ENCODE data around the gene ANXA4.
"Not testable (repeated sequence)": the region's sequence is repeated elsewhere in the genome, so short reads cannot be mapped to it uniquely, and the experiment has no call there.

ANXA4 gene

GRCh38 chr2:69721022-69721421 lies 20.9 kb upstream of the ANXA4 start:
- no peak for DNase-seq (ENCODE audit: low read depth)

GRCh38 chr2:69723791-69724190 lies 18.1 kb upstream of the ANXA4 start:
- no peak for DNase-seq (ENCODE audit: low read depth)

DNA sequence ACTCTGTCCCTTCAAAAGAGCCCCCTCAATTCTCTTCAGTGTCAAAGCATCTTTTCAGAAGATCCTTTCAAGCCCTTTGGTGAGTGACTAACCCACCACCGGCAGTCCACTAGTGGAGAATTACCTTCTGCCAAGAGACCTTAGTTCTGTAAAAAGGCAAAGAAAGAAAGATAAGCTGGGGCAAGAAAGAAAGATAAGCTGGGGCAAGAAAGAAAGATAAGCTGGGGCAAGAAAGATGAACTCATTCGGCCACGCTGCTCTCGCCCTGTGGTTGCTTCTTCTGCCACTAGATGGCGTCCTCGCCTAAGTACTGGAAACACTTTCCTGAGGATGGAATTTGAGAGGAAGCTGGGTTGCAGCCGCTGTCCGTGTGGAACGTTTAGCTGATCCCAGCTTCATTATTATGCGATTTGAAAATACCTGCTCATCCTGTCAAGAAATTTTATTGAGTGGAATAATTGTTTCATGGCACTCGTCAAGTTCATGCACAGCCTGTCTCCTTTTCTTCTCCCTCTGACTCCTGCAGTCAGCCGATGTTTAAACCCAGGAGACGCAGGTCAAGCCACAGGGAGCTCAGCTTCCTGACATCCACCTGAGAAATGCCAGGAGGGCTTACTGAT lies 17.3 kb upstream of the ANXA4 start:
- DNase-seq (ENCODE audit: low read depth): peak; percentile 72

GRCh38 chr2:69725706-69726360 lies 16.1 kb upstream of the ANXA4 start:
- no peak for DNase-seq (ENCODE audit: low read depth)

DNA sequence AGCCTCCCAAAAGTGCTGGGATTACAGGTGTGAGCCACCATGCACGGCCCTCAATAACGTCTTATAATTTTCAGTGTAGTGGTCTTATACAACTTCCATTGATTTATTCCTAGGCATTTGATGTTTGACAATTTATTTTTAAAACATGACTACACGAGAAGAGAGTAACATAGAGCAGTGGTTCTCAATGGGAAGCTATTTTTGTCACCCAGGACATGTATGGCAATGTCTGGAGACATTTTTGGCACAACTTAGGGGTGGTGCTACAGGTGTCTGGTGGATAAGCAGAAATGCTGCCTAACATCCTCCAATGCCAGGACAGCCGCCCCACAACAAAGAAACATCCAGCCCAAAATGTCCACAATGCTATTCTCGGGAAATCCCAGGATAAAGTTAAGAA lies 12.7 kb upstream of the ANXA4 start:
- no peak for DNase-seq (ENCODE audit: low read depth)

DNA sequence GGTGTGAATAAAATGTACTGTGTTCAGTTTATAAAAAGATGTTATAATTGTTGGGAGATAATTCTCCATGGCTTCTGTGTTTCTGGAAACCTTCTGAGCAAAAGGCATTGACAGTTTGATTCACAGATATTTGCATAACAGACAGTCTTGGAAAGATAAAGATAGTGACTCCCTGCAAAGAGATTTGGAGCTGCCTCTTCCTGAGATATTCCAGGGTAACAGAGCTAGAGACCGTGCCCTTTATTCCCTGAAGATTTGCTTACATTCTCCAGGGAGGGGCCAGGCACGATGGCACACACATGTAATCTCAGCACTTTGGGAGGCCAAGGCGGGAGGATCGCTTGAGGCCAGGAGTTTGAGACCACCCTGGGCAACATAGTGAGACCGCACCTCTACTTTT lies 12.2 kb upstream of the ANXA4 start:
- DNase-seq (ENCODE audit: low read depth): no peak

- DNase-seq (ENCODE audit: low read depth): no peak
Observed at GRCh38 chr2:69731147-69731970, 10.6 kb upstream of the ANXA4 start.

DNA sequence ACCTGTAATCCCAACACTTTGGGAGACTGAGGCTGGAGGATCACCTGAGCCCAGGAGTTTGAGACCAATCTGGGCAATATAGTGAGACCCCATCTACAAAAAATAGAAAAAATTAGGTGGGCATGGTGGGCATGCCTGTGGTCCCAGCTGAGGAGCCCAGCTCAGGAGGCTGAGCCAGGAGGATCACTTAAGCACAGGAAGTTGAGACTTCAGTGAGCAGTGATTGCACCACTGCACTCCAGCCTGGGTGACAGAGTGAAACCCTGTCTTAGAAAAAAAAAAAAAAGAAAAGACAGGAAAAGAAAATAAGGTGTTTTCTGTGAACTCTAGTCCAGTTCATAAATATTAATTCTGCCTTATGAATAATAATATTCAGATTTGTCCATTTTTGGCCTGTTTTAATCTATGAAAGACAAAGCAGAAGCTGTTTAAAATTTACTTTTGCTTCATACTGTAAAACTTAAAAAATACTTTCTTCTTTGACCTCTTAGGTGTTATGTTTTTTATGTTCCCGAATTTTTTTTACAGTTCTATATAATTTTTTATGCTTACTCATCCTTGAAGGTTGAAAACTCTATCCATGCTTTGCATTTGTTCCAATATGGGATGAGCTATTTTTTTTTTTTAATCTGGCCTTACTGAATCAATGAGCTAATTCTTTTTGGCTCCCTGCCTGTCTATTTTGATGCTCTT lies 8.4 kb upstream of the ANXA4 start:
- no peak for DNase-seq (ENCODE audit: low read depth)

DNA sequence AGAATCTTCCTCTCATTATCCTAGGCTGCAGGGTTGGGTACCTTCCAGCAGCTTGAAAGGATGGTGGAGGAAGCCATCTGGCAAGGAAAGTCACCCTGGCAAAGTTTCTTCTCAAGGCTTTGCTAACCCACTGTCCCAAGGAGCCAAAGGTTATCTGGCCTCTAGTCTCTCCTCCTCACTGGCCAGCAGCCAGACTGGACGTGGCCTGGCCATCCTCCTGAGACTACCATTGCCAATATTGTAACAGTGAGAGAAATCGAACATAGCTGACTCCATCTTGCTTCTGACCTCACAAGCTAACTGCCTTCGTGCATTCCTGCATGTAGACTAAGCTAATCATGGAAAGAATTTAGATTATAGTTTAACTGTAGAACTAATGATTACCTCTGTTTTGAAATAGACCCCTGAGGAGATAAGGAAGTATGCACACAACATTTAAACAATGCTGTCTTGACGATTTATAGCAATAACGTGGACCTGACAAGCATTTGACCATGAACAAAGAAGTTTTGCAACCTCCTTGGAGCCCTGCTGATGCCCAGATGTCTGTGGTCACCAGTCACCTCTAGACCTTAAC lies 7.8 kb upstream of the ANXA4 start:
- DNase-seq (ENCODE audit: low read depth): no peak

- DNase-seq (ENCODE audit: low read depth): no peak
Observed at GRCh38 chr2:69734854-69735544, 6.9 kb upstream of the ANXA4 start.

DNA sequence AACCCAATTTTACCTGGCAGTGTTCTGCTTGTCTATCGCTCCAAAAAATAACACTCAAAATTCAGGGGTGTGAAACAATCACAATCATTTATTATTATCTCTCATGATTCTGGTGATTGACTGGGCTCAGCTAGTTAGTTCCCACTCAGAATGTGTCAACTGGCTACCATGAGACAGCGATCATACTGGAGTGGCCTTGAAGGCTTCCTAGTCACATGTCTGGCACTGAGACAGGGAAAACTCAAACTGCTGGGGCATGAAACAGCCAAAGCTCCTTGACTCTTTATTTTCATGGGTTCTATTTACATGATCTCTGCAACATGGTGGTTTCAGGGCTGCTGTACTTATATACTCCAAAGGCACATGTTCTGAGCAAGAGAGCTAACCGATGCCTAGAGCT lies 6.2 kb upstream of the ANXA4 start:
- DNase-seq (ENCODE audit: low read depth): no peak

DNA sequence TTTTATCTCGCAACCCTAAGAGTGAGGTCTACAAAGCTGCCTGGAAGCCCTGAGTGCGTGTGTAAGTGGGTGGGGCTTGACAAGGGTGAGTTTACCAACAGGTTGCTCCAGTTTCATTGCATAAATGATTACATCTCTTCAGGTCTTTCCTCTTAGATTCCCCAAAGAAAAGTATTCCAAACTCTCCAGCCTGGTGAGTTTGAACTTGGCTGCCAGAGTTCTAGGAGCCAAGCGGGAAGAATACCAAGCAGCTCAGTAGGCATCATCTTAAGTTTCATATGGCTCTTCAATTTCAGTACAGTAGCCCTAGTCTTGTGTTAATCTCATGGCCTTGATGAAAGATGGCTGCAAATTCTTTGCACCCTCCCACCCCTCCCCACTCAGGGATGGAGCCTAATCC lies 3.8 kb upstream of the ANXA4 start:
- DNase-seq (ENCODE audit: low read depth): not testable (repeated sequence)

DNA sequence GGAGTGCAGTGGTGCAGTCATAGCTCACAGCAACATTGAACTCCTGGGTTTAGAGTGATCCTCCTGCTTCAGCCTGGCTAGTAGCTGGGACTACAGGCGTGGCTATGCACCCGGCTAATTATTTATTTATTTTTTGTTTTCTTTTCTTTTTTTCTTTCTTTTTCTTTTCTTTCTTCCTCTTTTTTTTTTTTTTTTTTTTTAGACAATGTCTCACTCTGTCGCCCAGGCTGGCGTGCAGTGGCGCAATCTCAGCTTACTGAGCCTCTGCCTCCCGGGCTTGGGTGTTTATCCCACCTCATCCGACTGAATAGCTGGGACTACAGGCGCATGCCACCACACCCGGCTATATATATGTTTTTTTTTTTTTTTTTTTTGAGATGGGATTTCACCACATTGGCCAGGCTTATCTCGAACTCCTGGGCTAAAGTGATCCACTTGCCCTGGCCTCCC lies 1.4 kb upstream of the ANXA4 start:
- DNase-seq (ENCODE audit: low read depth): no peak

DNA sequence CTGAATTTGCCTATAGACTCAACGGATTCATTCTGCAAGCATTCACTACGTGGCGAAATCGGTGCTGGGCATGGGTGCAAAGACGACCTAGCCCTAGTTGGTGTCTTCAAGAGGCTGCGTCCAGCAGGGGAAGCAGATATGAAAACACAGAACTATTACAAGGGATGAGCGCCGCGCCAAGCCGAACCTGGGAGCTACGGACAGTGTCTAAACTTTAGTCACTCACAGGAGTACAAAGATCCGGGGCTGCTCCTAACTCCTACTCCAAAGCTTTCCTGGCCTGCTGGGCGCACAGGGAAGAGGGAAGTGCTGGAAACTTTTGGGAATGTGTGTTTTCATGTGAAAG lies 732 bp upstream of the ANXA4 start:
- no peak for DNase-seq (ENCODE audit: low read depth)

- DNase-seq (ENCODE audit: low read depth): no peak
Observed at GRCh38 chr2:69742322-69742952, 503 bp downstream of the ANXA4 start.

DNA sequence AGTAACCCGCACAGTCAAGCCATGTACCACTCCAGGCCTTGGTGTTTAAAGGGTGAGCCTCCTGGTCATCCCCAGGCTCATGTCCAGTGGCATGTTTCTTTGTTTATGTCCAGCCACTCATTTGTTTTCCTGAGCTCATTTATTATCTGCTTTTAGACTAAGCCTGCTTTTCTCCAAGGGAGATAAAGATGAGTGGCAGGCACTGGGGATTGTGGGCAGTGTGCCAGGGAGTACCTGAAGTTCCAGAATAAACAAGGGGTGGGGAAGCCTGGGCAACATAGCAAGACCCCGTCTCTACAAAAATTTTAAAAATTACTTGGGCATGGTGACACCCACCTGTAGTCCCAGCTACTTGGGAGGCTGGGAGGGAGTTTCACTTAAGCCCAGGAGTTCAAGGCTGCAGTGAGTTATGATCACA lies 1.9 kb downstream of the ANXA4 start:
- DNase-seq (ENCODE audit: low read depth): no peak

- no peak for DNase-seq (ENCODE audit: low read depth)
Observed at GRCh38 chr2:69744456-69744855, 2.5 kb downstream of the ANXA4 start.

DNA sequence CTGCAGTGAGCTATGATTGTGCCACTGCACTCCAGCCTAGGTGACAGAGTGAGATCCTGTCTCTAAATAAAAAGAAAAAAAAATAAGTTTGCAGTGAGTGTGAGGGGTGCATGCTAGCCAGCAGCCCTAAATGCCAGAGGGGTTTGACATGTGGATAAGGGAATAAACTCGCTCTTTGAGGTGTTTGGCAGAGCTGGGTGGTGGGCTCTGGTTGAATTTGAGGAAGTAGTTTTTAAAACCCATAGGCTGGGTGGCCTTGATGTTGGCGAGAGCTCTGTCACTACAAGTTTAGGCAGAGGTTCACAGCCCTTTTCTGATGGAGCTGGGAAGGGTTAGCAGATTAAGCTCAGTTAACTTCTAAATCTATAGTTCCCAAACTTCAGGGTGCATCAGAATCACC lies 3.1 kb downstream of the ANXA4 start:
- no peak for DNase-seq (ENCODE audit: low read depth)

GRCh38 chr2:69750246-69750645 lies 8.3 kb downstream of the ANXA4 start:
- DNase-seq (ENCODE audit: low read depth): no peak

- DNase-seq (ENCODE audit: low read depth): no peak
Observed at GRCh38 chr2:69753659-69754363, 11.9 kb downstream of the ANXA4 start.

- DNase-seq (ENCODE audit: low read depth): no peak
Observed at GRCh38 chr2:69754633-69755032, 12.7 kb downstream of the ANXA4 start.

All from stimulated activated CD8-positive, alpha-beta memory T cell treated with anti-CD3 and anti-CD28 coated beads, Interleukin-15, amount 100 ng/mL, for 24 hours (primary cell).